H1 (cell line): ENCODE data around the gene FABP7. TPM values are rescaled to one million over a fixed set of nuclear protein-coding genes. Genes with fewer than 3 reads are reported as not detected.

Experiments used
- ATF3 ChIP-seq: IDR thresholded peaks from 2 replicates; pipeline ENCODE4 v1.6.1; 2011; ENCODE audit warnings: low read depth, mild to moderate bottlenecking, low read length; ENCODE audit not compliant: insufficient read depth
- POLR2A ChIP-seq, 2 experiments: IDR thresholded peaks; 1 replicate in 1 of 2; 2 replicates in 1 of 2; pipeline ENCODE4 v1.6.1; 2011; ENCODE audit warnings: low read depth in 2 of 2, low read length in 2 of 2, mild to moderate bottlenecking in 2 of 2; ENCODE audit errors: control extremely low read depth in 1 of 2
- SP4 ChIP-seq: IDR thresholded peaks from 2 replicates; pipeline ENCODE4 v1.6.1; 2012; ENCODE audit warnings: low read length, inconsistent platforms
- polyA plus RNA-seq, 7 experiments: library from polyadenylated mRNA; depleted of rRNA in 3 of 7; stranded (reverse) in 5 of 7; unstranded in 2 of 7; fragments of >200 nt in 5 of 7; fragments of 200-250 nt in 2 of 7; gene quantifications; 1 replicate in 5 of 7; 2 replicates in 1 of 7; 4 replicates in 1 of 7; pipeline versions ENCODE4 v1.2.1 to v1.2.3, GENCODE V29; 2011 to 2013; ENCODE audit warnings: missing spikeins in 2 of 7, mixed read lengths in 2 of 7
- total RNA-seq: library from RNA; stranded (reverse); fragmentation: NEBNext Ultra II Directional; extraction: Animal tissue kit (Norgen Biotek cat#: 25700); gene quantifications from 2 replicates; pipeline ENCODE4 v1.2.1, GENCODE V29; 2021

The FABP7 gene
- total and polyA plus RNA-seq, 2 of the 8 experiments (the other 6 are each of a cell fraction or from before 2014, with no cell fraction given), result 10.6 to 13.1 TPM

- TF ChIP-seq ATF3 (no peak), SP4 (no peak), POLR2A (IDR thresholded peaks at IDR 0.05; ENCODE audit: control extremely low read depth in 1 of 2, low read depth in 2 of 2, low read length in 2 of 2) (no peak)
Observed at GRCh38 chr6:122775975-122776374, 3.5 kb upstream of the FABP7 start (continued).
